Neuronal stem cell (in vitro differentiated cells): ENCODE data around the gene NADSYN1.
A peak's percentile ranks its signal among the peaks of the same experiment; 100 is the strongest.

ENCODE experiments used
- DNase-seq: peaks from one replicate; pipeline ENCODE4 v3.0.0-alpha.2; 2013; ENCODE audit warnings: low spot score
- H2AFZ ChIP-seq: one replicate; pipeline ENCODE4 v1.6.1; 2013; ENCODE audit warnings: mild to moderate bottlenecking, low read length, inconsistent platforms
- H2AK5ac ChIP-seq: 2 replicates; pipeline ENCODE4 v1.6.1; 2013; ENCODE audit warnings: low read depth, mild to moderate bottlenecking, inconsistent platforms, low read length, moderate library complexity, mixed read lengths
- H2BK120ac ChIP-seq: 2 replicates; pipeline ENCODE4 v1.6.1; 2013; ENCODE audit warnings: low read depth, mild to moderate bottlenecking, inconsistent platforms, low read length, moderate library complexity, mixed read lengths
- H2BK12ac ChIP-seq: one replicate; pipeline ENCODE4 v1.6.1; 2013; ENCODE audit warnings: low read length, inconsistent platforms
- H2BK15ac ChIP-seq: 2 replicates; pipeline ENCODE4 v1.6.1; 2013; ENCODE audit warnings: mild to moderate bottlenecking, low read length, inconsistent platforms, mixed read lengths
- H2BK5ac ChIP-seq: one replicate; pipeline ENCODE4 v1.6.1; 2013; ENCODE audit warnings: inconsistent platforms, mild to moderate bottlenecking, low read length, moderate library complexity
- H3K14ac ChIP-seq: one replicate; pipeline ENCODE4 v1.6.1; 2013; ENCODE audit warnings: low read length, inconsistent platforms
- H3K18ac ChIP-seq: 2 replicates; pipeline ENCODE4 v1.6.1; 2013; ENCODE audit warnings: low read length, inconsistent platforms
- H3K23ac ChIP-seq: 2 replicates; pipeline ENCODE4 v1.6.1; 2013; ENCODE audit warnings: low read depth, mild to moderate bottlenecking, mixed read lengths, low read length, inconsistent platforms; ENCODE audit not compliant: poor library complexity
- H3K27ac ChIP-seq: replicated peaks from 3 replicates; pipeline ENCODE4 v1.5.1; 2013; ENCODE audit warnings: low read length, inconsistent platforms
- H3K27me3 ChIP-seq, 3 experiments: 2 replicates each; pipeline ENCODE4 v1.6.1; 2013; ENCODE audit warnings: low read length in 3 of 3, mild to moderate bottlenecking in 2 of 3, inconsistent platforms in 1 of 3, low read depth in 1 of 3, mixed read lengths in 1 of 3, moderate library complexity in 1 of 3; ENCODE audit not compliant: control insufficient read depth in 3 of 3, insufficient read depth in 3 of 3
- H3K36me3 ChIP-seq, 2 donors: replicated peaks in 1 of 2; 2 replicates each; pipeline ENCODE4 v1.6.1; 2013; ENCODE audit warnings: low read length in 2 of 2; ENCODE audit not compliant: control insufficient read depth in 2 of 2, insufficient read depth in 2 of 2
- H3K4ac ChIP-seq: 2 replicates; pipeline ENCODE4 v1.6.1; 2013; ENCODE audit warnings: inconsistent platforms, mild to moderate bottlenecking, low read length, moderate library complexity
- H3K4me1 ChIP-seq, 2 donors: 1 replicate in 1 of 2; 2 replicates in 1 of 2; pipeline ENCODE4 v1.6.1; 2013; ENCODE audit warnings: low read length in 2 of 2, low read depth in 1 of 2; ENCODE audit not compliant: control insufficient read depth in 2 of 2, insufficient read depth in 1 of 2
- H3K4me2 ChIP-seq: one replicate; pipeline ENCODE4 v1.6.1; 2013; ENCODE audit warnings: mild to moderate bottlenecking, low read length, inconsistent platforms; ENCODE audit not compliant: insufficient read depth, poor library complexity, severe bottlenecking
- H3K4me3 ChIP-seq, 2 donors: 2 replicates each; pipeline ENCODE4 v1.5.1; 2013; ENCODE audit warnings: low read length in 2 of 2, mild to moderate bottlenecking in 2 of 2, inconsistent platforms in 1 of 2, moderate library complexity in 1 of 2
- H3K79me1 ChIP-seq: one replicate; pipeline ENCODE4 v1.6.1; 2013; ENCODE audit warnings: low read depth, mild to moderate bottlenecking, inconsistent platforms, low read length, moderate library complexity
- H3K9ac ChIP-seq: one replicate; pipeline ENCODE4 v1.6.1; 2013; ENCODE audit warnings: mild to moderate bottlenecking, low read depth, low read length, inconsistent platforms; ENCODE audit not compliant: poor library complexity
- H3K9me3 ChIP-seq, 2 donors: replicated peaks in 1 of 2; 2 replicates each; pipeline versions ENCODE3 to v1.6.1; 2013; ENCODE audit warnings: low read length in 2 of 2, mild to moderate bottlenecking in 2 of 2, inconsistent platforms in 1 of 2, low read depth in 1 of 2, mixed read lengths in 1 of 2, moderate library complexity in 1 of 2; ENCODE audit not compliant: control insufficient read depth in 2 of 2, insufficient read depth in 1 of 2
- H4K8ac ChIP-seq: one replicate; pipeline ENCODE4 v1.6.1; 2013; ENCODE audit warnings: low read depth, mild to moderate bottlenecking, inconsistent platforms, low read length, moderate library complexity
- H4K91ac ChIP-seq: one replicate; pipeline ENCODE4 v1.6.1; 2013; ENCODE audit warnings: low read length, low read depth, mild to moderate bottlenecking, inconsistent platforms; ENCODE audit not compliant: poor library complexity
- whole genome bisulfite sequencing, 2 donors: extraction: QIAGEN DNeasy Blood & Tissue Kit; methylation state at CpG; one replicate each; pipeline ENCODE4 v1.1.7; 2013; ENCODE audit warnings: missing lambda C conversion rate in 2 of 2, mixed read lengths in 1 of 2; ENCODE audit not compliant: insufficient read length in 2 of 2, insufficient replicate concordance in 1 of 2; ENCODE audit errors: extremely low coverage in 2 of 2; 5-methylcytosine and 5-hydroxymethylcytosine counted together

The NADSYN1 gene

DNA sequence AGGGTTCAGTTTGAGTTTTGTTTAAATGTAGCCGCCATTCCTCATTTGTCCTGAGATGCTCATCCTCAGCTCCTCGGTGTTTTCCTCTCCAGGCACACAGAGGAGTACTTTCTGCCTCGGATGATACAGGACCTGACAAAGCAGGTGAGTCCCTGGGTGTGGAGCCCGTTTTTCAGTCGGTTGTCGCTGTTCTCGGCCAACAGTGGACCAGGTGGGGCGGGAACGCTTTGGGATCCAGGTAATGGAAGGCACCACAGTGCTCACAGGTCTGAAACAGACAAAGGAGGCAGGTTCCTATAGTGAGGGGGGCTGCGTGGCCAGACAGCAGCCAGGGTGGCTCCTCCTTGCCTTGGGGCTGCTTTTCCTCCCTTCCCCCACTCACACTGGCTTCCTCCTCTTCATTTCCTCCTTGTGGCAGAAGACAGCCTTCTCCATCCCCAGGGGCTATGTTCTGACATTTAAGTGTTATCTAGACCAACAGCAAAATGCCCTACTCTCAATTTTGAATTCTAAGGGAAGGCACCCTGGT is 19.4 kb downstream of the NADSYN1 start:
- no peak overlapping the region for H2BK12ac ChIP-seq
- no peak overlapping the region for H3K9ac ChIP-seq
- no peak overlapping the region for H3K23ac ChIP-seq
- no peaks in the 10 kb centered on the region for H3K79me1 ChIP-seq
- DNase-seq, result no peak
- peaks cover 10 to 57% of the 10 kb centered on the region in 2 donors for H3K36me3 ChIP-seq
- H3K4me3 ChIP-seq, result no peak overlapping the region
- no peak overlapping the region for H3K14ac ChIP-seq
- H3K4me2 ChIP-seq, result no peak overlapping the region
- H3K27me3 ChIP-seq, result no peaks in the 10 kb centered on the region
- H2AK5ac ChIP-seq, result no peak overlapping the region
- H2AFZ ChIP-seq, result no peak overlapping the region
- no peak overlapping the region for H3K4ac ChIP-seq
- H4K8ac ChIP-seq, result no peak overlapping the region
- H3K18ac ChIP-seq, result peak overlapping the region; percentile 36
- peaks cover 2% of the 10 kb centered on the region in 2 donors for H3K9me3 ChIP-seq
- H2BK120ac ChIP-seq, result no peak overlapping the region
- H3K4me1 ChIP-seq, result peaks cover 0 to 4% of the 10 kb centered on the region in 2 donors
- no peak overlapping the region for H4K91ac ChIP-seq
- no peak overlapping the region for H2BK15ac ChIP-seq
- no CpG with 5 or more reads among the region's 10 CpGs for WGBS, 2 donors
- H3K27ac ChIP-seq, result no peak overlapping the region
- no peak overlapping the region for H2BK5ac ChIP-seq

DNA sequence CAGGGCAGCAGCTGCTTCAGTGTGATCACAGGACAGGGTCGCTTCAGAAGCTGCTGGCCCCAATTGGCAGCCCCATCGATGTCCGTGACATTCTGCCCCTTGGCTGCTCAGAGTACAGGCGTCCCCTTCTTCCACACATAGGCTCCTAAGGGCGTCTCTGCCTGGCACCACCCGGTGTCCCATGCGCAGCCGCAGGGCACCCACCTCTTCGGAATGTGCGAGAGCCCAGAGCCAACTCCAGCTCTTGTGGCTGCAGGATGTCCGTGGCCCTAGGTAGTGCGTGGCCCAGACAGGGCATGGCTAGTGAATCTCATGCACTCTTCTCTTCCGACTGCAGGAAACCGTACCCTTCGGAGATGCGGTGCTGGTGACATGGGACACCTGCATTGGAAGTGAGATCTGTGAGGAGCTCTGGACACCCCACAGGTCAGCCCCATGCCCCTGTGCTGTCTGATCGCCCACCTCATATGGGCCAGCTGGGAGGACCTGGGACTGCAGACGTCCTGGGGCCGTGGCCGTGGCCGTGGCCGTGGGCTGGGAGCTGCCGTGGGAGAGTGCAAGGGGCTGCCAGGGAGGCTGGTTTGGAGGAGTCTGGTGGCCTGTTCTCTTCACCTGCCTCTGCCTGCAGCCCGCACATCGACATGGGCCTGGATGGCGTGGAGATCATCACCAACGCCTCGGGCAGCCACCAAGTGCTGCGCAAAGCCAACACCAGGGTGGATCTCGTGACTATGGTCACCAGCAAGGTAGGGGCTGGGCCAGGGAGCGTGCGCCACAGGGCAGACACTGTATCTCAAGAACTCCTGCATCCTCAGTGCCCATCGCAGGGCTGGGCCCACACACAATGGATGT is 20.2 kb downstream of the NADSYN1 start:
- Histone ChIP-seq H4K91ac (no peak overlapping the region), H2BK12ac (no peak overlapping the region), H2AK5ac (no peak overlapping the region), H3K18ac (peak overlapping the region; percentile 27), H3K9ac (no peak overlapping the region), H3K4me1 (peaks cover 0 to 9% of the 10 kb centered on the region in 2 donors), H3K36me3 (peaks cover 10 to 60% of the 10 kb centered on the region in 2 donors), H3K4me2 (no peak overlapping the region), H3K23ac (peak overlapping the region; percentile 94), H3K27ac (no peak overlapping the region), H2BK5ac (peak overlapping the region; percentile 61), H3K14ac (no peak overlapping the region), H2AFZ (no peak overlapping the region), H3K27me3 (no peaks in the 10 kb centered on the region), H2BK15ac (no peak overlapping the region), H3K9me3 (peaks cover 2% of the 10 kb centered on the region in 2 donors), H4K8ac (no peak overlapping the region), H3K4ac (no peak overlapping the region), H3K4me3 (peak overlapping the region in 1 of 2 donors; percentile 38), H3K79me1 (no peaks in the 10 kb centered on the region), H2BK120ac (no peak overlapping the region)
- no peak for DNase-seq
- WGBS, 2 donors, result no CpG with 5 or more reads among the region's 33 CpGs

DNA sequence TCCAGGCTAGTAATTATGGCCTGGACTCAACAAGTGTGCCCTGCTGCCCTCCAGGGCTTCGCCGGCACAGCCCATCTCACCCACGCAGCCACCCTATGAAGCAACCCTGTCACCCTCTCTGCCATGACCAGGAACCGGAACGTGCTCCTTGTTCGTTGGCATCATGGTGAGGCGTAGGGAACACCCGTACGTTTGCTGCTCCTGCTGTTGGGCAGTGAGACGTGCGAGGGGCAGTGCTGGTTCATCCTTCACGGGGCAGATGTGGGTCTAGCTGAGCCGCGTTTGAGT is 20.7 kb downstream of the NADSYN1 start:
- H3K23ac ChIP-seq, result peak overlapping the region; percentile 94
- H2AFZ ChIP-seq, result no peak overlapping the region
- H2BK120ac ChIP-seq, result no peak overlapping the region
- H2AK5ac ChIP-seq, result no peak overlapping the region
- no peak overlapping the region for H2BK15ac ChIP-seq
- H3K14ac ChIP-seq, result peak overlapping the region; percentile 91
- H3K9ac ChIP-seq, result no peak overlapping the region
- H3K4me1 ChIP-seq, result peaks cover 0 to 9% of the 10 kb centered on the region in 2 donors
- no peaks in the 10 kb centered on the region for H3K79me1 ChIP-seq
- H2BK12ac ChIP-seq, result no peak overlapping the region
- WGBS, 2 donors, result no CpG with 5 or more reads among the region's 14 CpGs
- H3K9me3 ChIP-seq, result peaks cover 2% of the 10 kb centered on the region in 2 donors
- peaks cover 12 to 65% of the 10 kb centered on the region in 2 donors for H3K36me3 ChIP-seq
- H3K4me2 ChIP-seq, result no peak overlapping the region
- peak overlapping the region; percentile 61 for H2BK5ac ChIP-seq
- H3K4ac ChIP-seq, result no peak overlapping the region
- no peaks in the 10 kb centered on the region for H3K27me3 ChIP-seq
- H3K18ac ChIP-seq, result no peak overlapping the region
- H3K27ac ChIP-seq, result no peak overlapping the region
- no peak overlapping the region for H4K91ac ChIP-seq
- no peak overlapping the region for H4K8ac ChIP-seq
- no peak overlapping the region for H3K4me3 ChIP-seq
- DNase-seq, result no peak

DNA sequence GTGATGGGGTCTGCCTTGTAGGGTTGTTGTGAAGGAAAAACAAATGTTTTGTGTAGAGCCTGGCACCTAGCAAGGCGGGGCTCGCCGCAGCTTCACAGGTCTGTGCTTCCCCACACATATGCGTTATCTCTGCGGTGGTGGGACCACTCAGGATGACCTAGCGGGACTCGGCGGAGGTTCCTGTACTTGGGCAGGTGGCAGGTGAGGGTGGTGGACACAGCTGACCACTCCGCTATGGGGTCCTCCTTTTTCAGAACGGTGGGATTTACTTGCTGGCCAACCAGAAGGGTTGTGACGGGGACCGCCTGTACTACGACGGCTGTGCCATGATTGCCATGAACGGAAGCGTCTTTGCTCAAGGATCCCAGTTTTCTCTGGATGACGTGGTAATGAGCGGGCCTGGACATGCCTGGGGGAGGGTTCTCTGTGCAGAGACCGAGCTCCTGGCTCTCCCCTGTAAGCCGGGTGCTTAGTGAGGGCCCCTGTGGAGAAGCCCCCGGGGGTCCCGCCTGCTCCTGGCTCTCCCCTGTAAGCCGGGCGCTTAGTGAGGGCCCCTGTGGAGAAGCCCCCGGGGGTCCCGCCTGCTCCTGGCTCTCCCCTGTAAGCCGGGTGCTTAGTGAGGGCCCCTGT is 21.3 kb downstream of the NADSYN1 start:
- H2AFZ ChIP-seq, result no peak overlapping the region
- WGBS, 2 donors, result no CpG with 5 or more reads among the region's 27 CpGs
- H2BK15ac ChIP-seq, result no peak overlapping the region
- no peak overlapping the region for H2BK5ac ChIP-seq
- no peak overlapping the region for H3K14ac ChIP-seq
- H3K4me3 ChIP-seq, result no peak overlapping the region
- H3K27ac ChIP-seq, result no peak overlapping the region
- no peak for DNase-seq
- H2AK5ac ChIP-seq, result no peak overlapping the region
- no peak overlapping the region for H4K8ac ChIP-seq
- H3K36me3 ChIP-seq, result peaks cover 15 to 70% of the 10 kb centered on the region in 2 donors
- no peak overlapping the region for H2BK120ac ChIP-seq
- H3K9ac ChIP-seq, result no peak overlapping the region
- H3K79me1 ChIP-seq, result no peaks in the 10 kb centered on the region
- no peak overlapping the region for H3K18ac ChIP-seq
- peaks cover 0 to under 1% of the 10 kb centered on the region in 2 donors for H3K9me3 ChIP-seq
- H3K4ac ChIP-seq, result no peak overlapping the region
- peaks cover 0 to 9% of the 10 kb centered on the region in 2 donors for H3K4me1 ChIP-seq
- H2BK12ac ChIP-seq, result no peak overlapping the region
- peak overlapping the region; percentile 94 for H3K23ac ChIP-seq
- H4K91ac ChIP-seq, result no peak overlapping the region
- H3K4me2 ChIP-seq, result no peak overlapping the region
- H3K27me3 ChIP-seq, result no peaks in the 10 kb centered on the region
